K562 (cell line): ENCODE measurements around the gene FBXL13.

Source experiments
- EGR1 ChIP-seq: fragments of 450-650 bp; conservative IDR thresholded peaks from 2 replicates; pipeline ENCODE4 v1.6.1; 2017; ENCODE audit warnings: mild to moderate bottlenecking
- ESRRB ChIP-seq: fragments of 250-450 bp; sonication (Bioruptor Pico); IDR thresholded peaks from 2 replicates; pipeline ENCODE4 v1.5.0; 2020; ENCODE audit warnings: mild to moderate bottlenecking, moderate library complexity, borderline replicate concordance
- GABPB1 ChIP-seq: sonication (generic); formaldehyde crosslinking; IDR thresholded peaks from 2 replicates; pipeline ENCODE4 v1.8.0; 2022; ENCODE audit warnings: mild to moderate bottlenecking, missing genetic modification reagents
- MAZ ChIP-seq, 2 experiments: fragments of 450-650 bp in 1 of 2; sonication (generic) in 1 of 2; formaldehyde crosslinking; IDR thresholded peaks in 1 of 2; conservative IDR thresholded peaks in 1 of 2; 2 replicates each; pipeline versions ENCODE4 v1.4.0 to v1.5.0; 2020; ENCODE audit warnings: mild to moderate bottlenecking in 1 of 2, missing genetic modification reagents in 1 of 2
- POLR2AphosphoS2 ChIP-seq: IDR thresholded peaks from 2 replicates; pipeline ENCODE4 v1.6.1; 2012; ENCODE audit warnings: low read length, improper control_type of control experiment
- POLR2AphosphoS5 ChIP-seq: IDR thresholded peaks from 2 replicates; pipeline ENCODE4 v1.6.1; 2011; ENCODE audit warnings: mild to moderate bottlenecking, low read depth, low read length, moderate library complexity; ENCODE audit not compliant: control insufficient read depth, insufficient read depth
- RFX5 ChIP-seq: IDR thresholded peaks from 2 replicates; pipeline ENCODE4 v1.6.1; 2011; ENCODE audit warnings: low read depth, mild to moderate bottlenecking, improper control_type of control experiment, low read length
- SMARCA5 ChIP-seq: fragments of 450-650 bp; IDR thresholded peaks from 2 replicates; pipeline ENCODE4 v1.6.1; 2016
- SPI1 ChIP-seq: IDR thresholded peaks from 2 replicates; pipeline ENCODE4 v1.6.1; 2011; ENCODE audit warnings: low read depth, low read length, control low read depth, borderline replicate concordance
- SRF ChIP-seq, 2 experiments: fragments of 250-450, 450-650 bp in 1 of 2; sonication (Bioruptor Pico) in 1 of 2; sonication (generic) in 1 of 2; formaldehyde crosslinking; IDR thresholded peaks; 2 replicates each; pipeline versions ENCODE4 v1.5.0 to v1.5.1; 2020 to 2022; ENCODE audit warnings: mild to moderate bottlenecking in 1 of 2, missing genetic modification reagents in 1 of 2
- ZBED1 ChIP-seq: IDR thresholded peaks from 2 replicates; pipeline ENCODE4 v1.6.1; 2014
- TF ChIP-seq, protein P1 (sequence below), 3 experiments: IDR thresholded peaks in 2 of 3; conservative IDR thresholded peaks in 1 of 3; 2 replicates each; pipeline ENCODE4 v1.5.1; 2011 to 2012; ENCODE audit warnings: low read length in 3 of 3, mild to moderate bottlenecking in 3 of 3, control low read depth in 2 of 3, improper control_type of control experiment in 1 of 3, inconsistent platforms in 1 of 3, low read depth in 1 of 3, mixed read lengths in 1 of 3, moderate library complexity in 1 of 3; ENCODE audit not compliant: insufficient read depth in 2 of 3
- TF ChIP-seq, protein P2 (sequence below): conservative IDR thresholded peaks from 2 replicates; pipeline ENCODE4 v1.6.1; 2011; ENCODE audit warnings: low read depth, mild to moderate bottlenecking, low read length; ENCODE audit not compliant: control insufficient read depth

DNA sequence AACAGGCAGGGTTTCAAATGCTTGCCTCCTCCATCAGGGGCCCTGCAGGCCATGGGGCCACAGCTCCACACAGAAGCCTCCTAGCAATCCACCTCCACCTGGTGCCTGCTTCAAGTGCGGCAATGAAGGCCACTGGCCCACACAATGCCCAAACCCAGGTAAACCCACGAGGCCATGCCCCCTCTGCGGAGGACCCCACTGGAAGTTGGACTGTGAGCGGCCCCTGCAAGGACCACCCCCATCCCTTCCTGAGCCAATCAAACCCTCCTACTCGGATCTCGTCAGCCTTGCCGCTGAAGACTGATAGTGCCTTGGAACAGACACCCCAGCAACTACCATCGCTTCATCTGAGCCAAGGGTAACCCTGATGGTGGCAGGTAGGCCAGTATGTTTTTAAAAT, 98.7 kb downstream of the FBXL13 start:
- TF ChIP-seq, protein P1, sequence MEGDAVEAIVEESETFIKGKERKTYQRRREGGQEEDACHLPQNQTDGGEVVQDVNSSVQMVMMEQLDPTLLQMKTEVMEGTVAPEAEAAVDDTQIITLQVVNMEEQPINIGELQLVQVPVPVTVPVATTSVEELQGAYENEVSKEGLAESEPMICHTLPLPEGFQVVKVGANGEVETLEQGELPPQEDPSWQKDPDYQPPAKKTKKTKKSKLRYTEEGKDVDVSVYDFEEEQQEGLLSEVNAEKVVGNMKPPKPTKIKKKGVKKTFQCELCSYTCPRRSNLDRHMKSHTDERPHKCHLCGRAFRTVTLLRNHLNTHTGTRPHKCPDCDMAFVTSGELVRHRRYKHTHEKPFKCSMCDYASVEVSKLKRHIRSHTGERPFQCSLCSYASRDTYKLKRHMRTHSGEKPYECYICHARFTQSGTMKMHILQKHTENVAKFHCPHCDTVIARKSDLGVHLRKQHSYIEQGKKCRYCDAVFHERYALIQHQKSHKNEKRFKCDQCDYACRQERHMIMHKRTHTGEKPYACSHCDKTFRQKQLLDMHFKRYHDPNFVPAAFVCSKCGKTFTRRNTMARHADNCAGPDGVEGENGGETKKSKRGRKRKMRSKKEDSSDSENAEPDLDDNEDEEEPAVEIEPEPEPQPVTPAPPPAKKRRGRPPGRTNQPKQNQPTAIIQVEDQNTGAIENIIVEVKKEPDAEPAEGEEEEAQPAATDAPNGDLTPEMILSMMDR (IDR thresholded peaks at IDR 0.05 in 2 of 3, conservative IDR thresholded peaks at IDR 0.05 in 1 of 3; ENCODE audit: insufficient read depth in 2 of 3, low read depth in 1 of 3, low read length in 3 of 3) = no peak
- TF ChIP-seq ESRRB (no peak), MAZ (CRISPR knock-in tag; conservative IDR thresholded peaks at IDR 0.05 in 1 of 2, IDR thresholded peaks at IDR 0.05 in 1 of 2) (peak in 1 of 2 experiments; percentile 26; a peak in 1 of 4 replicates), SMARCA5 (no peak), RFX5 (no peak), SPI1 (no peak), POLR2AphosphoS2 (no peak), GABPB1 (no peak), ZBED1 (no peak), POLR2AphosphoS5 (no peak), SRF (CRISPR knock-in tag; IDR thresholded peaks at IDR 0.05) (no peak), EGR1 (no peak)
- TF ChIP-seq, protein P2, sequence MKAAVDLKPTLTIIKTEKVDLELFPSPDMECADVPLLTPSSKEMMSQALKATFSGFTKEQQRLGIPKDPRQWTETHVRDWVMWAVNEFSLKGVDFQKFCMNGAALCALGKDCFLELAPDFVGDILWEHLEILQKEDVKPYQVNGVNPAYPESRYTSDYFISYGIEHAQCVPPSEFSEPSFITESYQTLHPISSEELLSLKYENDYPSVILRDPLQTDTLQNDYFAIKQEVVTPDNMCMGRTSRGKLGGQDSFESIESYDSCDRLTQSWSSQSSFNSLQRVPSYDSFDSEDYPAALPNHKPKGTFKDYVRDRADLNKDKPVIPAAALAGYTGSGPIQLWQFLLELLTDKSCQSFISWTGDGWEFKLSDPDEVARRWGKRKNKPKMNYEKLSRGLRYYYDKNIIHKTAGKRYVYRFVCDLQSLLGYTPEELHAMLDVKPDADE = no peak
